22Rv1 (cell line): ENCODE measurements around the gene MYCL.

Source experiments
- CTCF ChIP-seq: fragments of 450-650 bp; IDR thresholded peaks from 2 replicates; pipeline ENCODE4 v1.5.1; 2017; ENCODE audit warnings: mild to moderate bottlenecking
- ZFX ChIP-seq: fragments of 450-650 bp; IDR thresholded peaks from 2 replicates; pipeline ENCODE4 v1.6.1; 2017; ENCODE audit warnings: antibody characterized with exemption, borderline replicate concordance

- no peak for TF ChIP-seq CTCF
- no peak for TF ChIP-seq ZFX
These were observed 3.5 kb downstream of the MYCL start for GRCh38 chr1:39898191-39898590.
